Neural progenitor cell (in vitro differentiated cells): ENCODE results near the gene ARID5A. TPM values are rescaled to one million over a fixed set of nuclear protein-coding genes. Genes with fewer than 3 reads are reported as not detected.

ENCODE experiments used
- DNase-seq: peaks from one replicate; pipeline ENCODE4 v3.0.0-alpha.2; 2016; ENCODE audit warnings: low spot score
- H2AFZ ChIP-seq: fragments of 200-600 bp; sonication (generic); replicated peaks from 2 replicates; pipeline ENCODE4 v1.6.1; 2016; ENCODE audit warnings: antibody characterized with exemption
- H3F3A ChIP-seq: fragments of 200-600 bp; sonication (generic); 2 replicates; pipeline ENCODE4 v1.6.1; 2016; ENCODE audit warnings: antibody characterized with exemption, low read depth
- H3K27ac ChIP-seq: fragments of 200-600 bp; sonication (generic); 2 replicates; pipeline ENCODE4 v1.5.1; 2016; ENCODE audit warnings: mild to moderate bottlenecking
- H3K27me3 ChIP-seq: fragments of 200-600 bp; sonication (generic); 2 replicates; pipeline ENCODE4 v1.6.1; 2016; ENCODE audit warnings: mild to moderate bottlenecking, moderate library complexity
- H3K36me3 ChIP-seq: fragments of 200-600 bp; sonication (generic); 2 replicates; pipeline ENCODE4 v1.5.1; 2016
- H3K4me1 ChIP-seq: fragments of 200-600 bp; sonication (generic); 2 replicates; pipeline ENCODE4 v1.6.1; 2016; ENCODE audit warnings: mixed run types
- H3K4me2 ChIP-seq: fragments of 200-600 bp; sonication (generic); 2 replicates; pipeline ENCODE4 v1.6.1; 2016
- H3K4me3 ChIP-seq: fragments of 200-600 bp; sonication (generic); 2 replicates; pipeline ENCODE4 v1.5.1; 2016
- H3K79me2 ChIP-seq: fragments of 200-600 bp; sonication (generic); 2 replicates; pipeline ENCODE4 v1.6.1; 2016; ENCODE audit warnings: low read depth
- H3K9ac ChIP-seq: fragments of 200-600 bp; sonication (generic); 2 replicates; pipeline ENCODE4 v1.6.1; 2016
- H3K9me3 ChIP-seq: fragments of 200-600 bp; sonication (generic); 2 replicates; pipeline ENCODE4 v1.5.1; 2016; ENCODE audit warnings: low read depth
- H4K20me1 ChIP-seq: fragments of 200-600 bp; sonication (generic); 2 replicates; pipeline ENCODE4 v1.6.1; 2016; ENCODE audit warnings: low read depth
- H3K27ac Mint-ChIP-seq: 3 replicates; pipeline ENCODE4 v1.8.0; 2021; ENCODE audit warnings: mixed read lengths
- H3K27me3 Mint-ChIP-seq: 2 replicates; pipeline ENCODE4 v1.8.0; 2022; ENCODE audit warnings: low read depth, mild to moderate bottlenecking, inconsistent platforms, moderate library complexity, mixed read lengths; ENCODE audit not compliant: insufficient read depth
- H3K36me3 Mint-ChIP-seq: 3 replicates; pipeline ENCODE4 v1.8.0; 2021; ENCODE audit warnings: mixed read lengths
- H3K4me1 Mint-ChIP-seq: 3 replicates; pipeline ENCODE4 v1.8.0; 2021; ENCODE audit warnings: mixed read lengths
- H3K4me3 Mint-ChIP-seq: 3 replicates; pipeline ENCODE4 v1.8.0; 2021; ENCODE audit warnings: mild to moderate bottlenecking, moderate library complexity, mixed read lengths
- H3K9me3 Mint-ChIP-seq: 3 replicates; pipeline ENCODE4 v1.8.0; 2020; ENCODE audit warnings: mixed read lengths
- EZH2 ChIP-seq: fragments of 200-600 bp; sonication (generic); IDR thresholded peaks from 2 replicates; pipeline ENCODE4 v1.6.1; 2017; ENCODE audit warnings: antibody characterized with exemption, mild to moderate bottlenecking, moderate library complexity
- EZH2phosphoT487 ChIP-seq: fragments of 200-600 bp; sonication (generic); IDR thresholded peaks from 2 replicates; pipeline ENCODE4 v1.6.1; 2017; ENCODE audit warnings: antibody characterized with exemption
- total RNA-seq: library from RNA; depleted of rRNA; stranded (reverse); fragments of >200 nt; gene quantifications from 2 replicates; pipeline ENCODE4 v1.2.3, GENCODE V29; 2015; ENCODE audit warnings: low replicate concordance
- TF ChIP-seq, protein P1 (sequence below): fragments of 200-600 bp; sonication (generic); IDR thresholded peaks from 2 replicates; pipeline ENCODE4 v1.5.1; 2017; ENCODE audit warnings: antibody characterized with exemption, mild to moderate bottlenecking

ARID5A gene, protein sequence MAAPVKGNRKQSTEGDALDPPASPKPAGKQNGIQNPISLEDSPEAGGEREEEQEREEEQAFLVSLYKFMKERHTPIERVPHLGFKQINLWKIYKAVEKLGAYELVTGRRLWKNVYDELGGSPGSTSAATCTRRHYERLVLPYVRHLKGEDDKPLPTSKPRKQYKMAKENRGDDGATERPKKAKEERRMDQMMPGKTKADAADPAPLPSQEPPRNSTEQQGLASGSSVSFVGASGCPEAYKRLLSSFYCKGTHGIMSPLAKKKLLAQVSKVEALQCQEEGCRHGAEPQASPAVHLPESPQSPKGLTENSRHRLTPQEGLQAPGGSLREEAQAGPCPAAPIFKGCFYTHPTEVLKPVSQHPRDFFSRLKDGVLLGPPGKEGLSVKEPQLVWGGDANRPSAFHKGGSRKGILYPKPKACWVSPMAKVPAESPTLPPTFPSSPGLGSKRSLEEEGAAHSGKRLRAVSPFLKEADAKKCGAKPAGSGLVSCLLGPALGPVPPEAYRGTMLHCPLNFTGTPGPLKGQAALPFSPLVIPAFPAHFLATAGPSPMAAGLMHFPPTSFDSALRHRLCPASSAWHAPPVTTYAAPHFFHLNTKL
- total RNA-seq = 0.75 and 2.4 TPM in 2 replicates

DNA sequence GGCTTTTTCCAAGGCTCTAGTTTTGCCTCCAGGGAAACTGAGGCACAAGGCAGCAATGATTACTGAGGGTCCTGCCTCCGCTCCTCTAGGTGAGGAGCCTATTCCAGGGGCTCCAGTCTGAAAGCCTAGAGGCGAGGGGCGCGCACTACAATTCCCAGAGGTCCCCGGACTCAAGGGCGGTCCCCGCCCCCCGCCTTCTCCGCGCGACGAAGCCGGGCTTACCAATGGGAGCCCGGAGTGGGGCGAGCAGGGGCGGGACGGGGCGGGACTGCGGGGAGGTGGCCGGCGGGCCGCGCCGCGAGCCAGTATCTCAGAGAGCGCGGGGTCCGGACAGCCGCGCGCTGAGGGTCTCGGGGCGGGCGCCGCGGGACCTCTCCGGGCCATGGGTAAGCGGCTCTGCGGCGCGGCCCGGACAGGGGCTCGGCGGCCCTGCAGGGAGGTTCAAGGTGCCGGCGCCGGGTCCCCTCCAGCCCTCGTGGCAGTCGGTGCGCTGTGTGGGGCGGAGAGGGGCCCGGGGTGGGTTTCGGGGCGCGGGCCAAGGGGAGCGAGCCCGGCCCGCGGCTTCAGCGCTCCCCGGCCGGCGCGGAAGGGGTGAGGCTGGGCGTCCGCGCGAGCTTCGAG lies at the start of gene ARID5A:
ARID5A (plus strand) TSS at position 308 of the 621 bp plus-strand sequence; CDS start at position 383, 75 bp downstream.
- Histone ChIP-seq H3K9me3 (no peaks in the 10 kb centered on the region), H3K79me2 (no peaks in the 10 kb centered on the region), H3K4me3 (peak within 1 kb of the TSS; percentile 74), H3K4me2 (peak within 1 kb of the TSS; percentile 94), H3K36me3 (no peaks in the 10 kb centered on the region), H2AFZ (peak within 1 kb of the TSS; percentile 82), H3K27ac (no peak within 1 kb of the TSS), H3K27me3 (peaks cover 52% of the 10 kb centered on the region), H3K9ac (no peak within 1 kb of the TSS), H4K20me1 (peaks cover 26% of the 10 kb centered on the region), H3F3A (peaks cover 31% of the 10 kb centered on the region), H3K4me1 (peaks cover 23% of the 10 kb centered on the region)
- H3K4me3 Mint-ChIP-seq = peak within 1 kb of the TSS; percentile 92
- peaks cover 31% of the 10 kb centered on the region for H3K4me1 Mint-ChIP-seq
- H3K27me3 Mint-ChIP-seq = peaks cover 8% of the 10 kb centered on the region
- TF ChIP-seq EZH2phosphoT487 (no peak), EZH2 (no peak)
- TF ChIP-seq, protein P1, sequence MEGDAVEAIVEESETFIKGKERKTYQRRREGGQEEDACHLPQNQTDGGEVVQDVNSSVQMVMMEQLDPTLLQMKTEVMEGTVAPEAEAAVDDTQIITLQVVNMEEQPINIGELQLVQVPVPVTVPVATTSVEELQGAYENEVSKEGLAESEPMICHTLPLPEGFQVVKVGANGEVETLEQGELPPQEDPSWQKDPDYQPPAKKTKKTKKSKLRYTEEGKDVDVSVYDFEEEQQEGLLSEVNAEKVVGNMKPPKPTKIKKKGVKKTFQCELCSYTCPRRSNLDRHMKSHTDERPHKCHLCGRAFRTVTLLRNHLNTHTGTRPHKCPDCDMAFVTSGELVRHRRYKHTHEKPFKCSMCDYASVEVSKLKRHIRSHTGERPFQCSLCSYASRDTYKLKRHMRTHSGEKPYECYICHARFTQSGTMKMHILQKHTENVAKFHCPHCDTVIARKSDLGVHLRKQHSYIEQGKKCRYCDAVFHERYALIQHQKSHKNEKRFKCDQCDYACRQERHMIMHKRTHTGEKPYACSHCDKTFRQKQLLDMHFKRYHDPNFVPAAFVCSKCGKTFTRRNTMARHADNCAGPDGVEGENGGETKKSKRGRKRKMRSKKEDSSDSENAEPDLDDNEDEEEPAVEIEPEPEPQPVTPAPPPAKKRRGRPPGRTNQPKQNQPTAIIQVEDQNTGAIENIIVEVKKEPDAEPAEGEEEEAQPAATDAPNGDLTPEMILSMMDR = peak; percentile 23
- DNase-seq = peak; percentile 98
- H3K36me3 Mint-ChIP-seq = no peaks in the 10 kb centered on the region
- H3K9me3 Mint-ChIP-seq = no peaks in the 10 kb centered on the region
- H3K27ac Mint-ChIP-seq = no peak within 1 kb of the TSS

DNA sequence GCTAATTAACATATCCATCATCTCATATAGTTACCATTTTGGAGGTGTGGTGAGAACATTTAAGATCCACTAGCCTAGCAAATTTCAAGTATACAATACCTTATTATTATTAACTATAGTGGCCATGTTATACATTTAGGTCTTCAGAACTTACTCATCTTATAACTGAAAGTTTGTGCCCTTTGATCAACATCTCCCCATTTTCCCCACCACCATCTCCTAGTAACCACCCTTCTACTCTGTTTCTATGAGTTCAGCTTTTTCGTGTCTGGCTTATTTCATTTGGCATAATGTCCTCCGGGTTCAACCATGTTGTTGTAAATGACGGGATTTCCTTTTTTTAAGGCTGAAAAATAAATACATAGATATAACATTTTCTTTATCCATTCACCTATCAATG lies 47.3 kb upstream of the ARID5A start:
- H3K4me1 Mint-ChIP-seq = peaks cover 10% of the 10 kb centered on the region
- Histone ChIP-seq H2AFZ (no peak overlapping the region), H3K9me3 (no peaks in the 10 kb centered on the region), H3K9ac (no peak overlapping the region), H3K79me2 (no peaks in the 10 kb centered on the region), H3K4me1 (peaks cover 4% of the 10 kb centered on the region), H3F3A (no peaks in the 10 kb centered on the region), H3K4me3 (no peak overlapping the region), H3K27me3 (no peaks in the 10 kb centered on the region), H3K4me2 (no peak overlapping the region), H4K20me1 (no peaks in the 10 kb centered on the region), H3K36me3 (no peaks in the 10 kb centered on the region), H3K27ac (no peak overlapping the region)
- no peaks in the 10 kb centered on the region for H3K36me3 Mint-ChIP-seq
- peaks cover 6% of the 10 kb centered on the region for H3K27me3 Mint-ChIP-seq
- no peak for DNase-seq
- TF ChIP-seq EZH2phosphoT487 (no peak), EZH2 (no peak)
- TF ChIP-seq, protein P1 = no peak
- H3K27ac Mint-ChIP-seq = no peak overlapping the region
- H3K4me3 Mint-ChIP-seq = no peak overlapping the region
- peaks cover 4% of the 10 kb centered on the region for H3K9me3 Mint-ChIP-seq

DNA sequence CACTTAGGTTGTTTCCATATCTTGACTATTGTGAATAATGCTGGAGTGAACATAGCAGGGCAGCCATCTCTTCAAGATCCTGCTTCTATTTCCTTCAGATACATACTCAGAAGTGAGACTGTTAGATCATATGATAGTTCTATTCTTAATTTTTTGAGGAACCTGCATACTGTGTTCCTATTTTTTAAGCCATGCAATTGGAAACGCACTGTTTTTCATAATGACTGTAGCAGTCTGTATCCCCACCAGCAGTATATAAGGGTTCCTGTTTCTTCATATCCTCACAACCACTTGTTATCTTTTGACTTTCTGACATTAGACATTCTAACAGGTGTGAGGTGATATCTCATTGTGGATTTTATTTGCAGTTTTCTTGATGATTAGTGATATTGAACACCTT lies 46.9 kb upstream of the ARID5A start:
- no peaks in the 10 kb centered on the region for H3K9me3 ChIP-seq
- Mint-ChIP-seq H3K27me3 (peaks cover 5% of the 10 kb centered on the region), H3K4me3 (no peak overlapping the region), H3K9me3 (peaks cover 6% of the 10 kb centered on the region), H3K4me1 (peaks cover 10% of the 10 kb centered on the region), H3K27ac (no peak overlapping the region), H3K36me3 (no peaks in the 10 kb centered on the region)
- no peaks in the 10 kb centered on the region for H3K36me3 ChIP-seq
- H3K9ac ChIP-seq = no peak overlapping the region
- no peak for TF ChIP-seq EZH2phosphoT487
- TF ChIP-seq, protein P1 = no peak
- TF ChIP-seq EZH2 = no peak
- H3K27ac ChIP-seq = no peak overlapping the region
- no peaks in the 10 kb centered on the region for H3F3A ChIP-seq
- no peak overlapping the region for H2AFZ ChIP-seq
- DNase-seq = no peak
- no peaks in the 10 kb centered on the region for H3K79me2 ChIP-seq
- peaks cover 4% of the 10 kb centered on the region for H3K4me1 ChIP-seq
- no peaks in the 10 kb centered on the region for H4K20me1 ChIP-seq
- H3K4me3 ChIP-seq = no peak overlapping the region
- no peaks in the 10 kb centered on the region for H3K27me3 ChIP-seq
- H3K4me2 ChIP-seq = no peak overlapping the region
